ENCODE results near the gene RSRC1. TPM values are rescaled to one million over a fixed set of nuclear protein-coding genes. Genes with fewer than 3 reads are reported as not detected.

The RSRC1 gene
- total and polyA plus RNA-seq, 12 donors: 12.6 to 27.6 (median 21.4) TPM

DNA sequence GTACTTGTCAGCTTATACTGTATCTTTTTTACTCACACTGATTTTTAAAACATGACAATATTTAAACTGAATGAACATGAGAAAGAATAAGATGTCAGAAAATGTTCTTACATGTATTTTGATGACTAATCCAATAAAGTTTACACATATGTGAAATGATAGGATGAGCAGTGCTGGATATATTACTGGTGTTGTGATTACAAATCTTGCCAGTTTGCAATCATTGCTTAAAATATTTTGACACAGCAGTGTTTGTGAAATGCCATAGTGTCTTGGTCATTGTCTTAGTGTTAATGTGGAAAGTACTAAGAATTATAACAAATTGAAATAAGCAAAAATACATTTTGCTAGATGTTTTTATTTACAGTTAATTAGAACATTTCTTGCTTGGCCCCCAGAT lies 342.4 kb downstream of the RSRC1 start:
- H3K36me3 ChIP-seq: no peaks in the 10 kb centered on the region
- no peak overlapping the region for H3K27ac ChIP-seq
- DNase-seq (no peak), ATAC-seq (no peak)
- TF ChIP-seq, protein P1, sequence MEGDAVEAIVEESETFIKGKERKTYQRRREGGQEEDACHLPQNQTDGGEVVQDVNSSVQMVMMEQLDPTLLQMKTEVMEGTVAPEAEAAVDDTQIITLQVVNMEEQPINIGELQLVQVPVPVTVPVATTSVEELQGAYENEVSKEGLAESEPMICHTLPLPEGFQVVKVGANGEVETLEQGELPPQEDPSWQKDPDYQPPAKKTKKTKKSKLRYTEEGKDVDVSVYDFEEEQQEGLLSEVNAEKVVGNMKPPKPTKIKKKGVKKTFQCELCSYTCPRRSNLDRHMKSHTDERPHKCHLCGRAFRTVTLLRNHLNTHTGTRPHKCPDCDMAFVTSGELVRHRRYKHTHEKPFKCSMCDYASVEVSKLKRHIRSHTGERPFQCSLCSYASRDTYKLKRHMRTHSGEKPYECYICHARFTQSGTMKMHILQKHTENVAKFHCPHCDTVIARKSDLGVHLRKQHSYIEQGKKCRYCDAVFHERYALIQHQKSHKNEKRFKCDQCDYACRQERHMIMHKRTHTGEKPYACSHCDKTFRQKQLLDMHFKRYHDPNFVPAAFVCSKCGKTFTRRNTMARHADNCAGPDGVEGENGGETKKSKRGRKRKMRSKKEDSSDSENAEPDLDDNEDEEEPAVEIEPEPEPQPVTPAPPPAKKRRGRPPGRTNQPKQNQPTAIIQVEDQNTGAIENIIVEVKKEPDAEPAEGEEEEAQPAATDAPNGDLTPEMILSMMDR (IDR thresholded peaks at IDR 0.05): no peak
- no peaks in the 10 kb centered on the region for H3K4me1 ChIP-seq
- H3K4me3 ChIP-seq: no peak overlapping the region
- intact Hi-C loops (cut with DNase I): no loop called here
- no peaks in the 10 kb centered on the region for H3K27me3 ChIP-seq
- no peaks in the 10 kb centered on the region for H3K9me3 ChIP-seq

DNA sequence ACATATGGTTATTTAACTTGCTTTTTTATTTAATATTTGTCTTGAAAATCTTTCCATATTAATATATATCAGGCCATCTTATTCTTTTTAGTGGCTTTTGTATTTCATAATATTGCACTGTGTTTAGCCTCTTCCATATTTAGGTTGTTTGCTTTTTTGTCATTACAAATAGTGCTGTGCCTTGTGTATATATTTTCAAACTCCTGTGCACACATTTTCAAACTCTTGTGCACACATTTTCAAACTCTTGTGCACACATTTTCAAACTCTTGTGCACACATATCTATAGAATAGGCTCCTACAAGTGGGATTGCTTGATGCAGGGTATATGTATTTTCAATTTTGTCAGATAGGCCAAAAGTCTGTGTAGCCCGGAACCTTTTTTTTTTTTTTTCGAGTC lies 343.1 kb downstream of the RSRC1 start:
- DNase-seq (no peak), ATAC-seq (no peak)
- Histone ChIP-seq H3K4me1 (no peaks in the 10 kb centered on the region), H3K4me3 (no peak overlapping the region), H3K9me3 (no peaks in the 10 kb centered on the region), H3K36me3 (no peaks in the 10 kb centered on the region), H3K27ac (no peak overlapping the region), H3K27me3 (no peaks in the 10 kb centered on the region)
- TF ChIP-seq, protein P1 (IDR thresholded peaks at IDR 0.05): no peak
- intact Hi-C loops (cut with DNase I): no loop called here
- 95 to 96% methylated on average over 2 of the region's 2 CpGs for WGBS, 2 donors

DNA sequence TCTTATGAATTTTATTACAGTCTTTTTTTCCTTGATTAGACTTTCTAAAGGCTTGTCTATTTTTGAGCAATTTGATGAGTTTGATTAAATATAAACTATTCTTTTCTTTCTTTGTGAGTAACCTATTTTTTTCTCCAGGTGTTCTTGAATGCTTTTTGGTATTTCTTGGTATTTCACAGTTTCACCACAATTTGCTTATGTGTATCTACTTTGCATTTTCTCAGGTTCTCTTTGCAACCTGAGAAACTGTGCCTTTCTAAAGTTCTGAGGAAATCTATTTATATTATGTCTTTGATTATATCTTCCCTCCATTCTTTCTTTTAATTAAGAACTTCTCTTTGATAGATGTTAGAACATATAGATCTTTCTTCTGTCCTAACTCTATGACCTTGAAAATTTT lies 344.0 kb downstream of the RSRC1 start:
- intact Hi-C loops (cut with DNase I): no loop called here
- no peaks in the 10 kb centered on the region for H3K36me3 ChIP-seq
- DNase-seq: no peak

DNA sequence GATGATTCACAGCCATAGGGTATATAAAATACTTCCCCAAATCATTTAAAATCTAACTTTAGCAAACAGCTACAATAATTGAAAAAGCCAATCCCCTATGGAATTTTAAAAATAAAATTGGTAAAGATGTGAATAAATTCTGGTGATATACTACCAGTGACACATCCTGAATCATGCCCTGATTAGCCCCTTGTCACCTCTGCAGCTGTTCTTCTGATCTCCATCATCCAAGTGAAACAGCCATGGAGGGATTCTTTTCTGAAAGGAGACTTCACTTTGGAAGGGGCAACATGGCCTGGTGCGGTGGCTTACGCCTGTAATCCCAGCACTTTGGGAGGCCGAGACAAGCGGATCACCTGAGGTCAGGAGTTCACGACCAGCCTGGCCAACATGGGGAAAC lies 345.5 kb downstream of the RSRC1 start:
- Histone ChIP-seq H3K4me1 (peaks cover 0 to 4% (median 0%) of the 10 kb centered on the region in 9 donors), H3K4me3 (no peak overlapping the region), H3K27ac (no peak overlapping the region), H3K27me3 (no peaks in the 10 kb centered on the region), H3K36me3 (no peaks in the 10 kb centered on the region), H3K9me3 (no peaks in the 10 kb centered on the region)
- intact Hi-C loops (cut with DNase I): no loop called here
- DNase-seq: no peak
- TF ChIP-seq, protein P1 (IDR thresholded peaks at IDR 0.05): no peak
- ATAC-seq: no peak
- 91 to 100% methylated on average over 5 of the region's 5 CpGs for WGBS, 2 donors

More for the DNA sequence above, 344.0 kb downstream of the RSRC1 start:
- TF ChIP-seq, protein P1 (IDR thresholded peaks at IDR 0.05): no peak
- Histone ChIP-seq H3K9me3 (no peaks in the 10 kb centered on the region), H3K27ac (no peak overlapping the region), H3K4me3 (no peak overlapping the region), H3K4me1 (no peaks in the 10 kb centered on the region), H3K27me3 (no peaks in the 10 kb centered on the region)
- ATAC-seq: no peak

DNA sequence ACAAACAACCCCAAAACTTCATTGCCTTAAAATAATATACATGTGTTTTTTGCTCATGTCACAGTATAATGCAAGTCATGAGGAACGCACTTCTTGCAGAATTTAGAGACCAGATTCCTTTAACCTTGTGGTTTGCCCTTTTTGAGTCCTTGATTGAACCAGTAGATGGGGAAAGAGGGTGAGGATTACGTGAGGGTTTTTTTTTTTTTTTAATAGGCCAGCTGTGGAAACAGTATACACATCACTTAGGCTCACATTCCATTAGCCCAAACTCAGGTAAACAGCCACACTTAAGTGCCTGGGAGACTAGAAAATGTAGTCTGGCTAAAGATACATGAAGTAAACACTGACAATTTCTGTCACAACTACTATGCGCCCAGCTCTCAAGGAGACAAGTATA lies 346.2 kb downstream of the RSRC1 start:
- no peak overlapping the region for H3K27ac ChIP-seq
- H3K4me3 ChIP-seq: no peak overlapping the region
- H3K27me3 ChIP-seq: no peaks in the 10 kb centered on the region
- intact Hi-C loops (cut with DNase I): no loop called here
- TF ChIP-seq, protein P1 (IDR thresholded peaks at IDR 0.05): no peak
- 93 to 94% methylated on average over 3 of the region's 3 CpGs for WGBS, 2 donors
- H3K9me3 ChIP-seq: no peaks in the 10 kb centered on the region
- peaks cover 0 to 4% (median 0%) of the 10 kb centered on the region in 9 donors for H3K4me1 ChIP-seq
- DNase-seq: no peak
- no peak for ATAC-seq
- H3K36me3 ChIP-seq: no peaks in the 10 kb centered on the region
